IMR-90 (cell line): ENCODE results near the gene MIB1. TPM values are rescaled to one million over a fixed set of nuclear protein-coding genes. Genes with fewer than 3 reads are reported as not detected.
A peak's percentile ranks its signal among the peaks of the same experiment; 100 is the strongest.

ENCODE experiments used
- ATAC-seq: fragments of 200-7000 bp; cut with Tn5 transposase; 2 replicates; pipeline ENCODE4 v1.9.1; 2020; ENCODE audit warnings: low read depth, mild to moderate bottlenecking, moderate library complexity
- BruUV-seq: library from RNA; stranded (reverse); fragments of 400-500 nt; replicated peaks from 2 replicates; lab custom pipeline; 2021; lab: Mats Ljungman, UMichigan
- CTCF ChIA-PET: fragments of 300-600 bp; formaldehyde crosslinking; extraction: SDS; loops from one replicate; lab custom pipeline; 2021; ENCODE audit warnings: antibody characterized with exemption; lab: Yijun Ruan, JAX
- POLR2A ChIA-PET: fragments of 300-600 bp; sonication (Branson Sonifier 250); formaldehyde crosslinking; loops from one replicate; lab custom pipeline; 2022; ENCODE audit warnings: antibody characterized with exemption; ENCODE audit not compliant: unreplicated experiment; lab: Charles Lee
- DNase-seq: peaks from one replicate; pipeline ENCODE4 v3.0.0; 2013
- H2AFZ ChIP-seq: replicated peaks from 2 replicates; pipeline ENCODE3; 2013; ENCODE audit warnings: low read length, mild to moderate bottlenecking; ENCODE audit not compliant: poor library complexity
- H2AK5ac ChIP-seq: 2 replicates; pipeline ENCODE4 v1.6.1; 2013; ENCODE audit warnings: low read depth, low read length, inconsistent platforms
- H2AK9ac ChIP-seq: replicated peaks from 2 replicates; pipeline ENCODE3; 2013; ENCODE audit warnings: mild to moderate bottlenecking, low read depth, low read length, moderate library complexity; ENCODE audit not compliant: poor library complexity
- H2BK120ac ChIP-seq: 2 replicates; pipeline ENCODE4 v1.6.1; 2013; ENCODE audit warnings: low read depth, low read length, inconsistent platforms
- H2BK15ac ChIP-seq: 3 replicates; pipeline ENCODE4 v1.6.1; 2013; ENCODE audit warnings: low read depth, low read length, inconsistent platforms
- H2BK20ac ChIP-seq: 2 replicates; pipeline ENCODE4 v1.6.1; 2013; ENCODE audit warnings: low read depth, mild to moderate bottlenecking, inconsistent platforms, low read length, moderate library complexity
- H2BK5ac ChIP-seq: 2 replicates; pipeline ENCODE4 v1.6.1; 2013; ENCODE audit warnings: mild to moderate bottlenecking, low read depth, low read length, inconsistent platforms; ENCODE audit not compliant: poor library complexity, severe bottlenecking
- H3K14ac ChIP-seq: replicated peaks from 2 replicates; pipeline ENCODE4 v1.6.1; 2013; ENCODE audit warnings: low read depth, low read length, inconsistent platforms
- H3K18ac ChIP-seq: 2 replicates; pipeline ENCODE4 v1.6.1; 2013; ENCODE audit warnings: low read depth, low read length, control low read depth
- H3K23ac ChIP-seq: 2 replicates; pipeline ENCODE4 v1.6.1; 2013; ENCODE audit warnings: low read depth, low read length, inconsistent platforms
- H3K27ac ChIP-seq: 2 replicates; pipeline ENCODE4 v1.5.1; 2013; ENCODE audit warnings: mild to moderate bottlenecking, control low read depth, low read length; ENCODE audit not compliant: insufficient read depth
- H3K27me3 ChIP-seq: 2 replicates; pipeline ENCODE4 v1.6.1; 2013; ENCODE audit warnings: low read length; ENCODE audit not compliant: control insufficient read depth, insufficient read depth
- H3K36me3 ChIP-seq: 2 replicates; pipeline ENCODE4 v1.6.1; 2013; ENCODE audit warnings: low read length, mixed read lengths; ENCODE audit not compliant: control insufficient read depth, insufficient read depth
- H3K4ac ChIP-seq: 2 replicates; pipeline ENCODE4 v1.6.1; 2013; ENCODE audit warnings: low read depth, low read length, inconsistent platforms
- H3K4me1 ChIP-seq: 2 replicates; pipeline ENCODE4 v1.6.1; 2013; ENCODE audit warnings: low read length, mixed read lengths; ENCODE audit not compliant: control insufficient read depth, insufficient read depth
- H3K4me2 ChIP-seq: 2 replicates; pipeline ENCODE4 v1.6.1; 2013; ENCODE audit warnings: low read depth, mild to moderate bottlenecking, control low read depth, low read length, moderate library complexity
- H3K4me3 ChIP-seq: 2 replicates; pipeline ENCODE4 v1.5.1; 2013; ENCODE audit warnings: low read depth, mild to moderate bottlenecking, control low read depth, low read length, moderate library complexity; ENCODE audit not compliant: insufficient read depth
- H3K56ac ChIP-seq: 2 replicates; pipeline ENCODE4 v1.6.1; 2013; ENCODE audit warnings: low read length, inconsistent platforms; ENCODE audit not compliant: insufficient read depth; ENCODE audit errors: extremely low read depth
- H3K79me1 ChIP-seq, 2 experiments: 2 replicates each; pipeline ENCODE4 v1.6.1; 2013; ENCODE audit warnings: low read length in 2 of 2, inconsistent platforms in 1 of 2, low read depth in 1 of 2
- H3K9ac ChIP-seq: 2 replicates; pipeline ENCODE4 v1.6.1; 2013; ENCODE audit warnings: low read depth, low read length, control low read depth
- H3K9me1 ChIP-seq: 2 replicates; pipeline ENCODE4 v1.6.1; 2013; ENCODE audit warnings: low read length, inconsistent platforms; ENCODE audit not compliant: insufficient read depth
- H3K9me3 ChIP-seq: 2 replicates; pipeline ENCODE4 v1.6.1; 2013; ENCODE audit warnings: low read length; ENCODE audit not compliant: control insufficient read depth, insufficient read depth
- H4K20me1 ChIP-seq: 2 replicates; pipeline ENCODE4 v1.6.1; 2013; ENCODE audit warnings: low read length, inconsistent platforms; ENCODE audit not compliant: insufficient read depth
- H4K5ac ChIP-seq: 2 replicates; pipeline ENCODE4 v1.6.1; 2013; ENCODE audit warnings: mild to moderate bottlenecking, low read depth, low read length, control low read depth
- H4K8ac ChIP-seq, 2 experiments: 2 replicates each; pipeline ENCODE4 v1.6.1; 2013; ENCODE audit warnings: low read depth in 2 of 2, low read length in 2 of 2, control low read depth in 1 of 2, inconsistent platforms in 1 of 2
- H4K91ac ChIP-seq: 2 replicates; pipeline ENCODE4 v1.6.1; 2013; ENCODE audit warnings: low read depth, low read length, inconsistent platforms; ENCODE audit not compliant: insufficient read depth
- POLR2A ChIP-seq: IDR thresholded peaks from 2 replicates; pipeline ENCODE4 v1.6.1; 2012; ENCODE audit warnings: mild to moderate bottlenecking, low read depth, low read length
- WGBS, 2 experiments: methylation state at CpG; one replicate each; pipeline versions ENCODE4 v1.1.5 to v1.1.7; 2013; ENCODE audit warnings: missing lambda C conversion rate in 2 of 2; ENCODE audit not compliant: insufficient read length in 1 of 2; ENCODE audit errors: extremely low coverage in 2 of 2; 5-methylcytosine and 5-hydroxymethylcytosine counted together
- dilution Hi-C: fragments of 300-500 bp; cut with HindIII; formaldehyde crosslinking; loops from one replicate; pipeline ENCODE4 v1.14.3; 2018; ENCODE audit warnings: low sequenced_read_pairs; ENCODE audit not compliant: unreplicated experiment
- in situ Hi-C: fragments of 300-500 bp; cut with MboI; formaldehyde crosslinking; loops from 3 replicates; pipeline ENCODE4 v1.14.3; 2019; ENCODE audit warnings: low sequenced_read_pairs, inconsistent platforms, mixed read lengths
- intact Hi-C: fragments of 100-400 bp; cut with micrococcal nuclease; formaldehyde crosslinking; loops from 2 replicates; pipeline ENCODE4 v1.10.0; 2022
- polyA plus RNA-seq, 3 experiments: library from polyadenylated mRNA; depleted of rRNA; stranded (reverse); fragments of >200 nt; gene quantifications; 2 replicates each; pipeline ENCODE4 v1.2.3, GENCODE V29; 2012; ENCODE audit warnings: low replicate concordance in 1 of 3
- total RNA-seq: library from RNA; depleted of rRNA; stranded (reverse); fragments of >200 nt; gene quantifications from 2 replicates; pipeline ENCODE4 v1.2.3, GENCODE V29; 2012
- TF ChIP-seq, protein P1 (sequence below): fragments of 150-350 bp; IDR thresholded peaks from 2 replicates; pipeline ENCODE4 v1.6.1; 2016; ENCODE audit warnings: low read depth, mild to moderate bottlenecking, low read length, moderate library complexity, borderline replicate concordance

MIB1 gene
- total and polyA plus RNA-seq, 2 of the 4 experiments (the other 2 are of a cell fraction) = 5.9 to 80.1 TPM

GRCh38 chr18:21834299-21834660 lies 93.7 kb downstream of the MIB1 start:
- H2AFZ ChIP-seq = no peak overlapping the region
- in situ Hi-C loops (no loop called here), dilution Hi-C loops (no loop called here), intact Hi-C loops (no loop called here)
- no peak overlapping the region for H4K8ac ChIP-seq
- no peak overlapping the region for H4K91ac ChIP-seq
- no peak overlapping the region for H3K18ac ChIP-seq
- no peak overlapping the region for H3K4me2 ChIP-seq
- H3K23ac ChIP-seq = no peak overlapping the region
- H3K4me1 ChIP-seq = peaks cover 2% of the 10 kb centered on the region; the same call in 1 of the 2 replicates
- H3K14ac ChIP-seq = no peak overlapping the region
- POLR2A ChIA-PET = no interaction called here
- H3K27me3 ChIP-seq = no peaks in the 10 kb centered on the region
- H2BK5ac ChIP-seq = no peak overlapping the region
- peaks cover 0 to 3% of the 10 kb centered on the region in 2 experiments; a peak in 1 of 4 replicates for H3K79me1 ChIP-seq
- H2BK15ac ChIP-seq = no peak overlapping the region
- no peak overlapping the region for H2BK20ac ChIP-seq
- H4K5ac ChIP-seq = no peak overlapping the region
- CTCF ChIA-PET = interaction anchor here (0.6 kb wide), 1 partner anchor 9 kb away, joined by 5 read pairs; no protein-coding TSS in a partner anchor
- peak; percentile 27 for DNase-seq
- no peaks in the 10 kb centered on the region for H3K9me3 ChIP-seq
- H2BK120ac ChIP-seq = no peak overlapping the region
- BruUV-seq = no TSS peak
- no peak overlapping the region for H3K27ac ChIP-seq
- H4K20me1 ChIP-seq = no peaks in the 10 kb centered on the region
- no peak overlapping the region for H2AK9ac ChIP-seq
- no peak overlapping the region for H3K4me3 ChIP-seq
- no peak overlapping the region for H3K9ac ChIP-seq
- 0 out of 2 replicates have a peak, but pooled peaks cover 2% of the 10 kb centered on the region for H3K9me1 ChIP-seq
- TF ChIP-seq POLR2A = no peak
- TF ChIP-seq, protein P1, sequence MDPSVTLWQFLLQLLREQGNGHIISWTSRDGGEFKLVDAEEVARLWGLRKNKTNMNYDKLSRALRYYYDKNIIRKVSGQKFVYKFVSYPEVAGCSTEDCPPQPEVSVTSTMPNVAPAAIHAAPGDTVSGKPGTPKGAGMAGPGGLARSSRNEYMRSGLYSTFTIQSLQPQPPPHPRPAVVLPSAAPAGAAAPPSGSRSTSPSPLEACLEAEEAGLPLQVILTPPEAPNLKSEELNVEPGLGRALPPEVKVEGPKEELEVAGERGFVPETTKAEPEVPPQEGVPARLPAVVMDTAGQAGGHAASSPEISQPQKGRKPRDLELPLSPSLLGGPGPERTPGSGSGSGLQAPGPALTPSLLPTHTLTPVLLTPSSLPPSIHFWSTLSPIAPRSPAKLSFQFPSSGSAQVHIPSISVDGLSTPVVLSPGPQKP = no peak
- H3K36me3 ChIP-seq = peaks cover 2% of the 10 kb centered on the region
- no peak overlapping the region for H3K4ac ChIP-seq
- no peak overlapping the region for H2AK5ac ChIP-seq
- ATAC-seq = no peak
- WGBS, 2 experiments = no CpG with 5 or more reads among the region's 3 CpGs
- no peak overlapping the region for H3K56ac ChIP-seq
